GM23248 (cell line): ENCODE measurements around the gene VWA5B1.

ENCODE experiments used
- EZH2 ChIP-seq: fragments of 200-600 bp; sonication (generic); IDR thresholded peaks from 2 replicates; pipeline ENCODE4 v1.6.1; 2018; ENCODE audit warnings: antibody characterized with exemption, mild to moderate bottlenecking; ENCODE audit not compliant: insufficient read depth, poor library complexity, severe bottlenecking
- EZH2phosphoT487 ChIP-seq: fragments of 200-600 bp; sonication (generic); IDR thresholded peaks from 2 replicates; pipeline ENCODE4 v1.6.1; 2018; ENCODE audit warnings: antibody characterized with exemption, moderate library complexity, mild to moderate bottlenecking, low read depth; ENCODE audit not compliant: insufficient read depth

DNA sequence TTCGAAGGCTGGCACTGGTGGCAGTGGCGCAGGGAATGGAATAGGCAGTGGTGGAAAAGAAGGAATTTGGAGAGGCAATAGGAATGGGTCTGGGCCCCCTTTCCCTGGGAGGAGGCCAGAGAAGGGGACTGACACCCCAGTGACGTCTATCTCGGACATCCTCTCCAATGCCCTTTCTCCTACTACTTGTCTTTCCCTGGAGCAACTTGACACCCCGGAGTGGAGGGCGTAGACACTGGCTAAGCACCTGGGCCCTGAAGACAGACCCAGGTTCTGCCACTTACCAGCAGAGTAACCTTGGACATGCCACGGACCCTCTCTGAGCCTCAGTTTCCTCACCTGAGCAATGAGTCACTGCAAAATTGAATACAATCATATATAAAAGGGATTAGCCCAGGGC lies 108.5 kb downstream of the VWA5B1 start:
- no peak for TF ChIP-seq EZH2
- TF ChIP-seq EZH2phosphoT487: no peak
